Stimulated activated CD4-positive, alpha-beta T cell treated with anti-CD3 and anti-CD28 coated beads, Interleukin-2, amount 100 ng/mL, for 48 hours (primary cell): ENCODE data around the gene DIAPH2.
"Not testable (repeated sequence)": the region's sequence is repeated elsewhere in the genome, so short reads cannot be mapped to it uniquely, and the experiment has no call there.

Experiments
- DNase-seq, 2 donors: peaks; one replicate each; pipeline ENCODE4 v3.0.0-alpha.2; 2020

The DIAPH2 gene

DNA sequence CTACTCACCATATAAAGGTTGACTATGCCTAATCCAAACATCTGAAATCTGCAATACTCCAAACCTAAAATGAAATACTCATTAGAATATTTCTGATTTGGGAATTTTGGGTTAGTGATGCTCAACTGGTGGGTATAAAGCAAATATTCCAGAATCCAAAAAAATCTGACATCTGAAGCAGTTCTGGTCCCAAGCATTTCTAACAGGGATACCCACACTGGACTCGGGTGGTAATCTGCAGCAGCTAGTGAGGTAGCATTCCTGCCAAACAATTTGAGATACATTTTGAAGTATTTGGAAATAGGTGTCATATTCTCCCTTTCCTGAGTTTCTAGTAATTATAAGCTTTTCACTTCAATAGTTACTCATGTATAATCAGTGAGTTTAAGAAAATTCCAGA lies 149.5 kb downstream of the DIAPH2 start:
- DNase-seq: no peak

DNA sequence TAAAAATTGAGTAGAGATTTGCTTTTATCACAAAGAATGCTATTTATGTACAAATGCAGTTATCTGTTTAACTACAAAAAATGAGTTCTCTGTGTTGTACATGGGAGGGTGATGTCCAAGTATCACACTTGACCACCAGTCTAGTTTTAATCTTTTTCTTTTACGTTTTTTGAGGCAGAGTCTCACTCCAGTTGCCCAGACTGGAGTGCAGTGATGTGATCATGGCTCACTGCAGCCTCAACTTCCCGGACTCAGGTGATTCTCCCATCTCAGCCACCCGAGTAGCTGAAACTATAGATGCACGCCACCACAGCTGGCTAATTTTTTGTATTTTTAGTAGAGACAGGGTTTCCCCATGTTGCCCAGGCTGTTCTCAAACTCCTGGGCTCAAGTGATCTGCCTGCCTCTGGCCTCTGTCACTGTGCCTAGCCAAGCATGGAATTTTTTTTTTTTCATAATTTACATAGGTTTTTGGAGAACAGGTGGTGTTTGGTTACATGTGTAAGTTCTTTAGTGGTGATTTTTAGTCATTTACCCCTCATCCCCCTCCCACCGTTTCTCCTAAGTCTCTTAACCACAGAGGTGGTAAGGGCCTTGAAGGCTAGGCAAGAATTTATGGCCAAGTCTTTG lies 151.1 kb downstream of the DIAPH2 start:
- no peak for DNase-seq

DNA sequence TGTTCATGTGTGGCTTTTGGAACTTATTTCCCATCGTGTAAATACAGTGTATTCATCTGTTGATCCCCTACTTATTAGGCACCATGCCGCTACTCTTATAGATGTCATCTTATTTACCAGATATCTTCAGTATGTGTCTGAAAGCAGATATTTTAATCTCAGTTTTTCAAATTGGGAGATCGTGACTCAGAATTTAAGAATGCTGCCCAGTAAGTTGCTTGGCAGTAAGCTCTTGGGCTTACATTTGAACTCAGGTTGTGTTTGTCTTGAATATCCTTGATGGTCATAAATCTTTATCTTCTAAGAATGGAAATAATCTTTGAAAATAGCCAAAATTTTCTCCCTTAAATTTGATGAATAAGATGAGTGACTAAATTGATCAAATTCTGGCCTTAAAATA lies 153.2 kb downstream of the DIAPH2 start:
- DNase-seq: no peak

DNA sequence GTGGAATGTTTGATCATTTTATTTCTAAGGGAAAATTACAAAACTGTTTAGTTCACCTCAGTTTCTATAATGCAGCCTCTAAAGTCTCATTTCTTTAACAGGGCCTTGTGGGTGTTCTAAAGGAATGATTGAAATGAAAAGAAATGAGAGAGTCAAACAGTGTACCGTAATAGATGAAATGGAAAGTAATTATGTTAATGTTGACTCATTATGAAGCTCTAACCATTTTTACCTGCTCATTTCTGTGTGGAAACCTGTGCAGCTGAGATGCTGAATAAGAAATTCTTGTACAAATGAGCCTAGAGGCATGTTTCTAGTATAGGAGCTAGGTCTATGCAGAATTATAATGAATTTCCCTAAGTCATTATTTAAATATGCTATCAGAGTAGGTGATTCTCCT lies 153.9 kb downstream of the DIAPH2 start:
- no peak for DNase-seq

DNA sequence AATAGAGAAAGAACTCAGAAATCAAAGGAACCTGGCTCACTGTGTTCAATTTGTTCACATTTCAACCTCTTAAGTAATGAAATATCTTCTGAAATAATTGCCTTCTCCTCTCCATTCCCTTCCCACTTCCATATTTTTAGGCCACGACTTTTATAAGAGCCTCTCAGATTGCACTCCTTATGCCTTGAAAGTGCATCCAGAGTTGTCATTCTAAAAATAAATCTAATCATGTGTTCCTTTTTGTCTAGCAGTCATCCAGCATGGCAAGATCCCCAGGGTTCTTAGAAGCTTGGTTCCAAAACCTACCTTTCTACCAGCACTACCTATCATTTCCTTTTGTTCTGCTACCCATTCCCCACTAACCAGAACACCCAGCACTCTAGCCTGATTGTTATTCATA lies 156.7 kb downstream of the DIAPH2 start:
- no peak for DNase-seq

DNA sequence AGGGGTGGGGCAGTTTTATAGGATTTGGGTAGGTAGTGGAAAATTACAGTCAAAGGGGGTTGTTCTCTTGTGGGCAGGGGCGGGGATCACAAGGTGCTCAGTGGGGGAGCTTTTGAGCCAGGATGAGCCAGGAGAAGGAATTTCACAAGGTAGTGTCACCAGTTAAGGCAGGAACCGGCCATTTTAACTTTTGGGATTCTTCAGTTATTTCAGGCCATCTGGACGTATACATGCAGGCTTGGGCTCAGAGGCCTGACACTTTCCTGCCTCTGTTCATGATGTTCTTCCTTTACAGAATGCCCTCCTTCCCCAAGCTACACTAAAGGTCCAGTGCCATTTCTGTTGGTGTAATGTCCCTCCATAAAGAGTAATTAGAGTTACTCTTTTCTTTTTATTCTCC lies 157.2 kb downstream of the DIAPH2 start:
- not testable (repeated sequence) for DNase-seq

DNA sequence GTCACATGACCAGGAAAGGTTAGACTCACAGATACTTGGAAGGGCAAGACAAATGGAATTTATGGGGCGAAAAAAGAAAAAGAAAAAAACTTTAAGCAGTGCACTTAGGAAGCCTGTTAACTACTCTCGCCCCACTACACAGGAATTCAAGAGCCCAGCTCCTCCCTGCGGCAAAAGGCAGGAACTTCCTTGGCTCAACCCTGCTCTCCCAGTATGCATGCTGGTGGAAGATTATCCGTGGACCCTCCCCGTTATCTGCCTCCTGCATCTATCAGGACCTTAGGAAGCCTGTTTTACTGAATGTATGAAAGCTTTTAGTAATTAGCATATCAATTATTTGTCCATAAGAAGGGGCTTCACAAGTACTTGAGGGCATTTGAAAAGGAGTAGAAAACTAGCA lies 158.9 kb downstream of the DIAPH2 start:
- DNase-seq: no peak

DNA sequence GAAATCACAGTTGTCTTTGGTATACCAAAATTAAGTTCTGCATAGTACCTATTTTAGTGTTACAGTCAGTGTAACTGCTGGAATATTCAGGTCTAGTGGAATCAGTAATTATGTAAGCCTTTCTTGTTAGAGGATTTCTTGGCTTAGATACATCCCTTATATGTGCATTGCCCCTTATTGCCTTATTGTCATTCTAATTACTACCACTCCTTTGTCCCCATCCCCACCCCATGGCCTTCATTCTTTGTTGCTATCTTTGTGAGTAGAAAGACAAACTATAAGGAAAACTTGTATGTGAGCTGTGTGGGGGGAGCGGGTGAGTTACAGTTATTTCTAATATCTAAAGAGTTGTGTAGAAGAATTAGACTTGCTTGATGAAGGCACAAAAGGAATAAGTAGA lies 162.2 kb downstream of the DIAPH2 start:
- no peak for DNase-seq

DNA sequence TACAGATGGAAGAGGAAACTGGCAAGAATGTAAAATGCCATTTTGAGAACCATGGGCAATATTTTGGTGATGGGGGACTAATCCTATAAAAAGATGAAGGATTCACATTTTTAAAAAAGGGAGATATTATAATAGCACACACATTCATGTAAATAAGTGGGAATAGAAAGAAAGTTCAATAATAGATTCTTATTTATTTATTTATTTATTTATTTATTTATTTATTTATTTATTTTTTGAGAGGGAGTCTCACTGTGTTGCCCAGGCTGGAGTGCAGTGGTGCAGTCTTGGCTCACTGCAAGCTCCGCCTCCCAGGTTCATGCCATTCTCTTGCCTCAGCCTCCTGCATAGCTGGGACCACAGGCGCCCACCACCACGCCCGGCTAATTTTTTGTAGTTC lies 174.8 kb downstream of the DIAPH2 start:
- DNase-seq: not testable (repeated sequence)

DNA sequence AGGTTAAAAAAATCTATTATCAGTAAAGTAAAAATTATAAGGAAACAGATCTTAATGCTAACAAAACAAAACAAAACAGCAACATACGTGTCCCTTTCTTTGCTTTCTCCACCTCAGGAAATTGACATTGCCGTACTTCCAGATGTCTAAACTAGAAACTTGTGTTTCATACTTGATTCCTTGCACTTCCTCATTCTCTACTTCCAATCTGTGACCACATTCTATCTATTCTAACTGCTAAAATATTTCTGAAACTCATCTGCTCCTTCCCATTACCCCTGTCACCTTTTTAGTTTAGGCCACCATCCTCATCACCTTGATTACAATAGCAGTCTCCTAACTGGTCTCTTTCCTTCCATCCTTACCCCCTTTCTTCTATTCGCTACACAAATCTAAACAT lies 176.6 kb downstream of the DIAPH2 start:
- DNase-seq: no peak

DNA sequence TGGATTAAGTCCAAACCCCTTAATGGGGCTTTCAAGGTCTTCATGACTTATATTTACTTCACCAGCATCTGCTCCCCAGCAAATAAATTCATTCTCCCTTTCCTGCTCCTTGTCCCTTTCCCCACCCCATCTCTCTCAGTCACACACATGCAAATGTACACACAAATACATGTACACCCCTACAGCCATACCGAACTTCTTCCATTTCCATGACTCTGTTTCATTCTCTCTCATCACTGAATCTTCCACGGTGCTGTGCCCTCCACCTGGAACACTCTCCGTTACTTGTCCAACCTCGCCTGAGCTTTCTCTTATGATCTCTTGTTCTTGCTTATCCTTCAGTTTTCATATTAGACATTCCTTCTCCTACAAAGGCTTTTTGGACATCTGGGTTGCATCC lies 177.0 kb downstream of the DIAPH2 start:
- no peak for DNase-seq

DNA sequence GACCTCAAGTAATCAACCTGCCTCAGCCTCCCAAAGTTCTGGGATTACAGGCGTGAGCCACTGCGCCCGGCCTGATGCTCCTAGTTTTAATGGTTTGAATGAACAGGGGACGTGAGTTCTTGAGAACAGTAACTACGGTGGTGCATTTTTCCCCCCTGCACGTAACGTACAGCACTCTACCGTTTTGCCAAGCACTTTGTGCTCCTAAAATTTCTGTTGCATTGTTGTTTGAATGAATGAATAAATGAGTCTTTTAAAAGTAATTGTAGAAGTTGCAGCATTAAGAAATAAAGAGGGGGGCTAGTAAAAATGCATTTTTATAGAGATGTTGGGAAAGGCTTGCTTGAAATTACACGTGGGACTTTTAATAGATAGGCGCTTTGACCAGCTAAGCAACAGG lies 199.0 kb downstream of the DIAPH2 start, which contains the start of gene RPA4:
Gene RPA4, plus strand, starts transcription at position 301 of the 400 bp plus-strand sequence. CDS start 403 bp downstream, outside the sequence.
- DNase-seq: no peak

DNA sequence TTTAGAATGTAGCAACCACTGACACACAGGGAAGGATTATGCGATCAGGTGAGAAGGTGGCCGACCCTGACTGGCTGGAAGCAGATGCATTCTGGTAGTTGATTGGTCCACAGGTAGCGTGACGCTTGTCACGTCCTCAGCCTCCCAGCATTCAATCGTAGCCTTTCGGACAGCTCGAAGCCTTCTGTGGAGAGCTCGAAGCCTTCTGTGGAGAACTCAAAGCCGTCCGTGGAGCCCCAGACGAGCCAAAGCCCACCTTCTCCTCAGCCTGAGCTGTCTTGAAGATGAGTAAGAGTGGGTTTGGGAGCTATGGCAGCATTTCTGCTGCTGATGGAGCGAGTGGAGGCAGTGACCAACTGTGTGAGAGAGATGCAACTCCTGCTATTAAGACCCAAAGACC lies 199.4 kb downstream of the DIAPH2 start:
- DNase-seq: no peak

DNA sequence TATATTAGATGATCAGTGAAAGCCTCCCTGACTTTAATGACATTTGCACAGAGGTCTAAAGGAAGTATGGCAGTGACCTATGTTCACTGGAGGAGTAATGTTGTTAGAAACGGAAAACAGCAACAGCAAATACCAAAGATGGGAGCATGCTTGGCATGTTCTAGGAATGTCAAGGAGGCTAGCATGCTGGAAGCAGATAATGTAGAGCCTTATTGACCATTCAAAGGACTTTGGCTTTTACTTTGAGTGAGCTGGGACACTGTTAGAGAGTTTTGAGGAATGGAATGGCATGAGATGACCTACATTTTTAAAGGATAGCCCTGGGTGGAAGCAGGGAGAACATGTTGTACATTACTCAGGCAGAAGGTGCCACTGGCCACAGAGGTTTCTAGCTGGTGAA lies 205.1 kb downstream of the DIAPH2 start:
- DNase-seq: no peak

DNA sequence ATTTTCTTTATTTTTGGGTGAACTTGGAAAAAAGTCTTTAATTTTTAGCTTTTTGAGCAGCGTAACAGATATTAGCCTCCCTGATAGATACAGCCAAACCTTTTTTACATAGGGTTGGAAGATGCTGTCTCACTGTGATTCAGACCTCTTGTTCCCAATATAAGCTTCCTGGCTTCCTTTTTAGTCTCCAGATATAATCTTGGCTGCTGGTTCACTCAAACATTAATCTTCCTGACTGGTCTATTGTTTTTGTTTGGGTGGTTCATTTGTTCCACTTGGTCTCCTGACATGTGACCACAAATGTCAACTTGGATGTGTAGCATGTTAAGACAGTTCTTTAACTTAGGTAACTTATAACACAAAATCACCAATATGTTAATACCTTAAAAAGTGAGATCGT lies 222.1 kb downstream of the DIAPH2 start:
- DNase-seq: no peak

DNA sequence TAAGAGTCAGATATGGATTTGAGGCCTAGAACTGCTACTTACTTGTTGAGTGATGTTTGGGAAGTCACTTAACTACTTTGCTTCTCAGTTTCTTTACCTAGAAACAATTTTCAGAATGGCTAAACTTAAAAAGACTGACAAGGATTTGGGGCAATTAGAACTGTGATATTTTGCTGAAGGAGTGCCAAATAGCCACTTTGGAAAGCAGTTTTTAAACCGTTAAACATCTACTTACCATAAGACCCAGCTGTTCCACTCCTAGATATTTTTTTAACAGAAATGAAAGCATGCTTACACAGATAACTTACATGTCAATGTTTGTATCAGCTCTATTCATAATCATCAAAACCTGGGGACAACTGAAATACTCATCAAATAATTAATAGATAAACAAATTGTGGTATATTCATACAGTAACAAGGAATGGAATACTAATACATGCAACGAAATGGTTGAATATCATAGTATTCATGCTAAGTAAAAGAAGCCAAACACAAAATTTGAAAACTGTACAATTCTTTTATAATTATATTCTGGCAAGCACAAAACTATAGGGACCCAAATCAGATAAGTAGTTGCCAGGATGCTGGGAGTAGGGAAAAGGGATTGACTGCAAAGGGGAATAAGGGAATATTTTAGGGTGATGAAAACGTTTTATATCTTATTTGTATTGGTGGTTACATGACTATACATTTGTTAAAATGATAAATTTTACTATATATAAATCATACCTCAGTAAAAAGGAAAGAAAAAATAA lies 223.1 kb downstream of the DIAPH2 start:
- DNase-seq: no peak

DNA sequence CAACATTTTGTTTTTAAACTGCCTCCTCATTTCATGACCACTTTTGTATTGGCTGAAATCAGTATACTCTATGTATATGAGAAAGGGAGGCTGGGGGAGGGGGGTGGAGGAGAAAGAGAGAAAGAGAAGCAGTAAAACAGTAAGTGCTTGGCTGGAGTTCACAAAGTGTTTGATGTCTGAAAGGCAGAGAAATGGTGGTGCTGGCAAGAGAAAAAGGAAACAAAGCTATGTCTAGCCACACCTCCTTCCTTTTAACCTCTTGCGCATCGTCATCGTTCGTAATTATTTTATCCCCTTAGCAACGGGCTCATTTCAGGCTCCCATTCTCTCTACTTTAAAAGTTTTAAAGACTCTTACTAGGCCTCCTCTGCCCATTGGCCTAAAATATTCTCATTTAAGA lies 224.6 kb downstream of the DIAPH2 start:
- DNase-seq: no peak

DNA sequence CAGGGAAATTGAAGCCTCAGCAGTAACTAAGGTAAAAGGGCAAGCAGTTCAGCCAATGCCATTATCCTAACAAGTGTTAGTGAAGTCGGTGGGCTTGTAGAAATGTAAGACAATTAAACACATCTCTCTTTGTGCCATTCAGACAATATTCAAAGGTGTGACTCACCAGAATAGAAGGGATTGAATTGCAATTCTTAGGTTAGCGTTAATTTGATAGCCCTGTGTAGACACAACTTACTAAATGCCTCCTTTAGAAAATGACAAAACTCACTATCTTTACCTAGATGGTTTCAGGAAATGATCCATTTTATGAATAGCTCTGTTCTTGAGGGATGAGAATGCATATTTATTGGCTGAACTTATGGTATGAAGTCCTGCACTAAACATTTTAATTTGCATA lies 234.2 kb downstream of the DIAPH2 start:
- no peak for DNase-seq

DNA sequence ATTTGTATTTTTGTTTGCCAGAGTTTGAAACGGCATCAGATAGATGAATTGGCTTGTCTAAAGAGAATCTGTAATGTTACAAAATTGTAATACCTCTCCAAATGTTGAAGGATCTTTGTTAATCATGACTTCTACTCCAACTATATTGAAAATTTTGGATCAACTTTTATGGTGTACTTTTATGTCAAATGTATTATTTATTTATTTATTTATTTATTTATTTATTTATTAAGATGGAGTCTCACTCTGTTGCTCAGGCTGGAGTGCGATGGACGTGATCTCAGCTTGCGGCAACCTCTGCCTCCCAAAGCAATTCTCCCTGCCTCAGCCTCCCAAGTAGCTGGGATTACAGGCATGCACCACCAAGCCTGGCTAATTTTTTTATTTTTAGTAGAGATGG lies 235.0 kb downstream of the DIAPH2 start:
- DNase-seq: no peak

DNA sequence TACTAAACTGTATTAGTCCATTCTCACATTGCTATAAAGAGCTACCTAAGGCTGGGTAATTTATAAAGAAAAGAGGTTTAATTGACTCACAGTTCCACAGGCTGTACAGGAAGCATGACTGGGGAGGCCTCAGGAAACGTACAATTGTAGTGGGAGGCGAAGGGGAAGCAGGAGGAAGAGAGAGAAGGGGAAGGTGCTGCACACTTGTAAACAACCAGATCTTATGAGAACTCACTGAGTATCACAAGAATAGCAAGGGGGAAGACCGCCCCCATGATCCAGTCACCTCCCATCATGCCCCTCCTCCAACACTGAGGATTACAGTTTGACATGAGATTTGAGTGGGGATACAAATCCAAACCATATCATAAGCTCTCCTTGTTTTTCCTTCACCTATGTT lies 239.9 kb downstream of the DIAPH2 start:
- DNase-seq: no peak

DNA sequence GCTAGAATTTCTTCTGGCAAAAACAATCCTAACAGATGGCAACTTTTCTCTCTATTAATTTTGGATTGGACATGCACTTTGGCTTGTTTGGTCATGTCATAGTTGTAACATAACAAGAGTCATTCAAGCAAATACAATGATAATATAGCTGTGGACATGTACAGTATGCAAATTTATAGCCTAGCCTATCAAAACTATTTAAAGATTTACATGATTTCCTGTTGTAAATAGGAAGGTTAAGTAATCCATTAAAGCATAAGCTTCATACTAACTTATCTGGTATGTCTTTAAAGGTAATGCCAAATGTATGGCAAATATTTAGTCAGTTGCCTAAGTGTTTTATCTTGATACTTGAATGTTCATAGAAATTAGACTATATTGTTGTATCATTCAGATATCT lies 244.4 kb downstream of the DIAPH2 start:
- DNase-seq: no peak

DNA sequence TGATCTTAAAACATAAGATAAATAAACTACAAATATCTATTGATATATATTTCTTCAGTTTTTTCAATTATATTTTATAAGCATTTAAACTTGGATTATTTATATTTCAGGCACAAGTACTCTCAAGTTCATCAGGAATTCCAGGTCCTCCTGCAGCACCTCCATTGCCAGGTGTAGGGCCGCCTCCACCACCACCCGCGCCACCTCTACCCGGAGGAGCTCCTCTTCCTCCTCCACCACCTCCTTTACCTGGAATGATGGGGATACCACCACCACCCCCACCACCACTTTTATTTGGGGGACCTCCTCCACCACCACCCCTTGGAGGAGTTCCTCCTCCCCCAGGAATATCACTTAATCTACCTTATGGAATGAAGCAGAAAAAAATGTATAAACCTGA lies 273.1 kb downstream of the DIAPH2 start:
- DNase-seq: no peak

DNA sequence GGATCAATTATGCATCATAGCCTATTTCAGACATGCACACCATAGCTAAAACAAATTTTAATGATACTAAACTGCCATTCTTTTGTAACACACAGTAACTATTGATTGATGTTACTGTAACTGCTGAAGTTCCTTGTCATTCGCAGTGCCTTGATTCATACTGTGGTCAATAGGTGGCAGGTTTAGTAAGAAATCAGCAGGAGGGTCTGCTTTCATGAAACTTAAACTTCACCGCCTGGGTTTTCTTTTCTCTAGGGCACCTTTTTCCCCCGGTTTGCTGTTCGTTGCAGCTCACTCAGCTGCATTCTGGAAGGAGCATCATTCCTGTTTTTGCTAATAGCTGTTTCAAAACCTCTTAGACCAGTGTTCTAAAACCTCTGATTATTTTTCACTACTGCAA lies 287.2 kb downstream of the DIAPH2 start:
- DNase-seq: no peak

DNA sequence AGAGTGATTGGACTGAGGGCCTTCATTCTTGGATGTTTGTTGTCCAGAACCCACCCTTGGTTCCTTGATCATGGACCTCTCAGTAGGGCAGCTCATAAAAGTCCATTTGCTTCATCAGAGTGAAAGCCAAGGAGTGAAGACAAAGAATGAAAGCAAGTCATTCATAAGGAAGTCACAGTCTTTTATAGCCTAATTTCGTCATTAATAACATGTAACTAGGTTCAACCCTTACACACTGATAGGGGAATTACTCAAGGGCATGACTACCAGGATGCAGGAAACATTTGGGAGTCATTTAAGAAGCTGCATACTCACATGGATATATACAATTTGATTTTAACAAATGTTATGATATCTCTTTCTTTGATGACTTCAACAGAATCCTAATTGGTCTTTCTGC lies 294.3 kb downstream of the DIAPH2 start:
- no peak for DNase-seq

DNA sequence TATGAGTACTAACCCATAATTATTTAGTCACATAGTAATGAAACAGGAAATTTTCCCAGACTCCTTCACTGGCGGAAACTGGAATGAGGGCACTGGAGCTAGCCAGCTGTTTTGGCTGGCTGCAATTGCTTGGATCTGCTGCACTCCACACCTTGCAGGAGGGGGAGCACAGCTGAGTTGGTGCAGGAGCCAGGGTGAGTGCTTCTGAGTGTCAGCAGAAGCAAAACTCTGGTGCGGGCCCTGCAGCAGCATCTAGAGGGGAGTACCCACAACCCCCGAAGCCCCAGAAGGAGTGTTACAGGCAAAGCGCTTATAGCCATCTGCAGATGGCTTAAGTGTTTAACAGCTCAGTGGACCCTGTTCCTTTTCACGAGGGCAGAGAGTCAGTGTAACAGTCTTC lies 295.1 kb downstream of the DIAPH2 start:
- DNase-seq: no peak
